ENCODE data around the gene MAP7D1. TPM values are rescaled to one million over a fixed set of nuclear protein-coding genes. Genes with fewer than 3 reads are reported as not detected.
A peak's percentile ranks its signal among the peaks of the same experiment; 100 is the strongest.

The MAP7D1 gene
- polyA plus RNA-seq, 1 of the 3 experiments (the other 2 are of a cell fraction) = 69.9 TPM

DNA sequence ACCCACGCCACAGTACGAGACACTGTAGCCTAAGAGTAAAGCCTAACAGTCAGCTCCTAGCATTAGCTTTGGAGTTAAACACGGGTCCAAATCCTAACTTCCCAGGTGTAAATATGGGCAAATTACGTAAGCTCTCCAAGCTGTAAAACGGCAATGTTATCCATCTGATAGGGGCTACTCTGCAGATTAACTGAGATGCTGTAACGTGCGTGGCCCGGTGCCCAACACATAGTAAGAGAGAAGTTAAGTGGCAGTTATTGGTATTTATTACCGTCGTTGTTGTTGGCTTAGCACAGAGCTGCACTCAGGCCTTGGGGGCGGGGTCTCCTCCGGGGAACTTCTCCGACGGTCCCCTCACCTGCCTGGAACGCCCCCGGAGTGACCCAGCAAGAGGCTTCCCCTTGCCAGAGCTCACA, 7.1 kb upstream of the MAP7D1 start:
- Histone ChIP-seq H3K36me3 (replicated peaks in 1 of 2; ENCODE audit: control insufficient read depth in 1 of 2, insufficient read depth in 2 of 2, low read length in 1 of 2) (peaks cover 0 to 5% of the 10 kb centered on the region in 2 experiments), H3K9ac (peak overlapping the region; percentile 78), H3K9me2 (no peaks in the 10 kb centered on the region), H3K9me3 (no peaks in the 10 kb centered on the region), H3K4me2 (peak overlapping the region; percentile 85), H3K79me2 (ENCODE audit: insufficient read depth) (peaks cover 54% of the 10 kb centered on the region), H2AFZ (ENCODE audit: low read depth) (peak overlapping the region; percentile 23; the same call in 1 of the 2 replicates), H3F3A (replicated peaks; ENCODE audit: insufficient read depth) (peaks cover 19% of the 10 kb centered on the region), H3K4me3 (ENCODE audit: low read depth in 2 of 2, low read length in 1 of 2) (peak overlapping the region; percentile 72 to 73), H4K20me1 (ENCODE audit: insufficient read depth) (no peaks in the 10 kb centered on the region; the same call in 1 of the 2 replicates), H3K4me1 (ENCODE audit: control insufficient read depth in 1 of 2, insufficient read depth in 2 of 2, low read depth in 1 of 2, low read length in 1 of 2) (peaks cover 22 to 24% of the 10 kb centered on the region in 2 experiments), H3K27ac (ENCODE audit: low read depth in 2 of 2, low read length in 1 of 2) (peak overlapping the region; percentile 67 to 97), H3K27me3 (ENCODE audit: insufficient read depth) (no peaks in the 10 kb centered on the region)
- DNase-seq = no peak
- 3% methylated on average over 12 of the region's 16 CpGs for WGBS (ENCODE audit: low lambda C conversion rate)
- ChIA-PET CTCF (interaction anchor here (0.6 to 4.8 kb wide), 55 partner anchors 9 to 400 kb away, joined by 3 to 143 read pairs (median 6); partner anchors contain the start of genes SH3D21, TEKT2 and THRAP3), POLR2A (interaction anchor here (0.7 to 2.4 kb wide), 6 partner anchors 12 to 158 kb away, joined by 3 to 13 read pairs (median 5); partner anchors contain the start of genes SH3D21 and THRAP3)
- TF ChIP-seq, protein P1, sequence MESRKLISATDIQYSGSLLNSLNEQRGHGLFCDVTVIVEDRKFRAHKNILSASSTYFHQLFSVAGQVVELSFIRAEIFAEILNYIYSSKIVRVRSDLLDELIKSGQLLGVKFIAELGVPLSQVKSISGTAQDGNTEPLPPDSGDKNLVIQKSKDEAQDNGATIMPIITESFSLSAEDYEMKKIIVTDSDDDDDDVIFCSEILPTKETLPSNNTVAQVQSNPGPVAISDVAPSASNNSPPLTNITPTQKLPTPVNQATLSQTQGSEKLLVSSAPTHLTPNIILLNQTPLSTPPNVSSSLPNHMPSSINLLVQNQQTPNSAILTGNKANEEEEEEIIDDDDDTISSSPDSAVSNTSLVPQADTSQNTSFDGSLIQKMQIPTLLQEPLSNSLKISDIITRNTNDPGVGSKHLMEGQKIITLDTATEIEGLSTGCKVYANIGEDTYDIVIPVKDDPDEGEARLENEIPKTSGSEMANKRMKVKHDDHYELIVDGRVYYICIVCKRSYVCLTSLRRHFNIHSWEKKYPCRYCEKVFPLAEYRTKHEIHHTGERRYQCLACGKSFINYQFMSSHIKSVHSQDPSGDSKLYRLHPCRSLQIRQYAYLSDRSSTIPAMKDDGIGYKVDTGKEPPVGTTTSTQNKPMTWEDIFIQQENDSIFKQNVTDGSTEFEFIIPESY (IDR thresholded peaks at IDR 0.05; ENCODE audit: borderline replicate concordance, low read depth) = no peak
- TF ChIP-seq, protein P2, sequence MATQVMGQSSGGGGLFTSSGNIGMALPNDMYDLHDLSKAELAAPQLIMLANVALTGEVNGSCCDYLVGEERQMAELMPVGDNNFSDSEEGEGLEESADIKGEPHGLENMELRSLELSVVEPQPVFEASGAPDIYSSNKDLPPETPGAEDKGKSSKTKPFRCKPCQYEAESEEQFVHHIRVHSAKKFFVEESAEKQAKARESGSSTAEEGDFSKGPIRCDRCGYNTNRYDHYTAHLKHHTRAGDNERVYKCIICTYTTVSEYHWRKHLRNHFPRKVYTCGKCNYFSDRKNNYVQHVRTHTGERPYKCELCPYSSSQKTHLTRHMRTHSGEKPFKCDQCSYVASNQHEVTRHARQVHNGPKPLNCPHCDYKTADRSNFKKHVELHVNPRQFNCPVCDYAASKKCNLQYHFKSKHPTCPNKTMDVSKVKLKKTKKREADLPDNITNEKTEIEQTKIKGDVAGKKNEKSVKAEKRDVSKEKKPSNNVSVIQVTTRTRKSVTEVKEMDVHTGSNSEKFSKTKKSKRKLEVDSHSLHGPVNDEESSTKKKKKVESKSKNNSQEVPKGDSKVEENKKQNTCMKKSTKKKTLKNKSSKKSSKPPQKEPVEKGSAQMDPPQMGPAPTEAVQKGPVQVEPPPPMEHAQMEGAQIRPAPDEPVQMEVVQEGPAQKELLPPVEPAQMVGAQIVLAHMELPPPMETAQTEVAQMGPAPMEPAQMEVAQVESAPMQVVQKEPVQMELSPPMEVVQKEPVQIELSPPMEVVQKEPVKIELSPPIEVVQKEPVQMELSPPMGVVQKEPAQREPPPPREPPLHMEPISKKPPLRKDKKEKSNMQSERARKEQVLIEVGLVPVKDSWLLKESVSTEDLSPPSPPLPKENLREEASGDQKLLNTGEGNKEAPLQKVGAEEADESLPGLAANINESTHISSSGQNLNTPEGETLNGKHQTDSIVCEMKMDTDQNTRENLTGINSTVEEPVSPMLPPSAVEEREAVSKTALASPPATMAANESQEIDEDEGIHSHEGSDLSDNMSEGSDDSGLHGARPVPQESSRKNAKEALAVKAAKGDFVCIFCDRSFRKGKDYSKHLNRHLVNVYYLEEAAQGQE (IDR thresholded peaks at IDR 0.05; ENCODE audit: low read depth, low read length) = no peak
- TF ChIP-seq RAD21 (IDR thresholded peaks at IDR 0.05; ENCODE audit: low read length) (no peak), CTCF (IDR thresholded peaks at IDR 0.05) (no peak), MEF2A (IDR thresholded peaks at IDR 0.05; ENCODE audit: borderline replicate concordance, low read depth) (no peak), TAF1 (IDR thresholded peaks at IDR 0.05; ENCODE audit: borderline replicate concordance, low read depth, low read length) (no peak), EP300 (IDR thresholded peaks at IDR 0.05; ENCODE audit: borderline replicate concordance in 1 of 2, low read depth in 1 of 2, low read length in 1 of 2) (no peak)

Data from SK-N-SH (cell line).